Measurements from ENCODE around the gene TPM1. TPM values are rescaled to one million over a fixed set of nuclear protein-coding genes. Genes with fewer than 3 reads are reported as not detected.

TPM1 gene
- total and polyA plus RNA-seq, 9 of the 15 experiments (the other 6 are each of a cell fraction or from before 2014, with no cell fraction given), result 8.1 to 53.9 (median 43.1) TPM

DNA sequence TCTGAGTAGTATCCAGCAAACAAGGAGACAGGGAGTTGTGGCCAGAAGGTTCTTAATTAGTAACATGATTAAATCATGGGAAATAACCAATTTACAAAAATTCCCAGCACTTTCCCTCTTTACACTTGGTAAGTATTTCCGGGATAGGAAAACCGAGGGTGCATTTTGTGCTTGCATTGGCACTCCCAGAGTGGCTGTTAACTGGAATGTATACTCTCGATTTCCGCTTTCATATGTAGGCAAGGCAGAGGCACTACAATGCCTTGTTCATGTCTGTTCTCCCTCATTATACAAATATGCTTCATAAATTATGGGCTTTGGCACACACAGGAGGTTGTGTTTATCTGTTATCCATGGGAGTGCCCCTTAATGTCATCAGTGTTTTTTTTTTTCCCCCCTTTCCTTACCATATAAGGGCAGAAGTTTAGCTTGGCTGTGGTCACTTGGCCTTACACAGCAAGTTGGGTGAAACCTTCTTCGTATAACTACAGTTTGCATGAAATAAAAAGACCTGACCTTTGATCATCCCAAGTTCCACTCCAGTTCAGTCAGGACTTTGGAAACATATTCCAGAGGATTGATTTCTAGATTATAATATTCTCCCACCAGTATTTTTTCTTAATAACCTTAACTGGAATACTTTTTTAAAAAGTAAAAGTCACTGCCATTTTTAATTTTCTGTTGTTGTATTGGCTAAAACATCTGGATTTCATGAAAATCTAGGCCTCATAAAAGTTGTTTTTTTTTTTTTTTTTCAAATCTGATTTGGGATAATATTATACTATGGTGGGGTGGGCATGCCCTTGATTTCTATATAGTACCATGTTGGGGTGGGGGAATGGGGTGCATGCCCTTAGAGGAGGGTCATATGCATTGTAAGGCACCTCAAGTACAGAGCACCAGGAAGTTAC lies 8.9 kb downstream of the TPM1 start (continued):
- TF ChIP-seq, protein P1, sequence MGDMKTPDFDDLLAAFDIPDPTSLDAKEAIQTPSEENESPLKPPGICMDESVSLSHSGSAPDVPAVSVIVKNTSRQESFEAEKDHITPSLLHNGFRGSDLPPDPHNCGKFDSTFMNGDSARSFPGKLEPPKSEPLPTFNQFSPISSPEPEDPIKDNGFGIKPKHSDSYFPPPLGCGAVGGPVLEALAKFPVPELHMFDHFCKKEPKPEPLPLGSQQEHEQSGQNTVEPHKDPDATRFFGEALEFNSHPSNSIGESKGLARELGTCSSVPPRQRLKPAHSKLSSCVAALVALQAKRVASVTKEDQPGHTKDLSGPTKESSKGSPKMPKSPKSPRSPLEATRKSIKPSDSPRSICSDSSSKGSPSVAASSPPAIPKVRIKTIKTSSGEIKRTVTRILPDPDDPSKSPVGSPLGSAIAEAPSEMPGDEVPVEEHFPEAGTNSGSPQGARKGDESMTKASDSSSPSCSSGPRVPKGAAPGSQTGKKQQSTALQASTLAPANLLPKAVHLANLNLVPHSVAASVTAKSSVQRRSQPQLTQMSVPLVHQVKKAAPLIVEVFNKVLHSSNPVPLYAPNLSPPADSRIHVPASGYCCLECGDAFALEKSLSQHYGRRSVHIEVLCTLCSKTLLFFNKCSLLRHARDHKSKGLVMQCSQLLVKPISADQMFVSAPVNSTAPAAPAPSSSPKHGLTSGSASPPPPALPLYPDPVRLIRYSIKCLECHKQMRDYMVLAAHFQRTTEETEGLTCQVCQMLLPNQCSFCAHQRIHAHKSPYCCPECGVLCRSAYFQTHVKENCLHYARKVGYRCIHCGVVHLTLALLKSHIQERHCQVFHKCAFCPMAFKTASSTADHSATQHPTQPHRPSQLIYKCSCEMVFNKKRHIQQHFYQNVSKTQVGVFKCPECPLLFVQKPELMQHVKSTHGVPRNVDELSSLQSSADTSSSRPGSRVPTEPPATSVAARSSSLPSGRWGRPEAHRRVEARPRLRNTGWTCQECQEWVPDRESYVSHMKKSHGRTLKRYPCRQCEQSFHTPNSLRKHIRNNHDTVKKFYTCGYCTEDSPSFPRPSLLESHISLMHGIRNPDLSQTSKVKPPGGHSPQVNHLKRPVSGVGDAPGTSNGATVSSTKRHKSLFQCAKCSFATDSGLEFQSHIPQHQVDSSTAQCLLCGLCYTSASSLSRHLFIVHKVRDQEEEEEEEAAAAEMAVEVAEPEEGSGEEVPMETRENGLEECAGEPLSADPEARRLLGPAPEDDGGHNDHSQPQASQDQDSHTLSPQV (IDR thresholded peaks at IDR 0.05), result 0 out of 2 replicates have a peak, but pooled peaks have one; percentile 59
- TF ChIP-seq NCOA2 (IDR thresholded peaks at IDR 0.05; ENCODE audit: partially characterized antibody in 2 of 2) (no peak), POLR3G (IDR thresholded peaks at IDR 0.05; ENCODE audit: extremely low read depth, insufficient read length, insufficient replicate concordance) (no peak), TRIM28 (IDR thresholded peaks at IDR 0.05) (no peak), ZNF76 (CRISPR knock-in tag; IDR thresholded peaks at IDR 0.05; ENCODE audit: borderline replicate concordance) (no peak), ZNF324 (CRISPR knock-in tag; IDR thresholded peaks at IDR 0.05) (no peak), ZNF274 (IDR thresholded peaks at IDR 0.05; ENCODE audit: borderline replicate concordance, low read depth, low read length) (no peak), DMBX1 (CRISPR knock-in tag; IDR thresholded peaks at IDR 0.05; ENCODE audit: borderline replicate concordance) (no peak; the same call in 1 of the 2 replicates), RFX5 (IDR thresholded peaks at IDR 0.05; ENCODE audit: low read depth, low read length) (no peak), HCFC1 (IDR thresholded peaks at IDR 0.05; ENCODE audit: low read depth, low read length) (no peak), ZNF224 (CRISPR knock-in tag; IDR thresholded peaks at IDR 0.05) (no peak), ZNF589 (CRISPR knock-in tag; IDR thresholded peaks at IDR 0.05; ENCODE audit: low read depth) (peak; percentile 87), BHLHE40 (IDR thresholded peaks at IDR 0.05; ENCODE audit: low read length) (peak; percentile 47; the same call in 1 of the 2 replicates), FOSL1 (tag; conservative IDR thresholded peaks at IDR 0.05) (peak; percentile 51), TAL1 (IDR thresholded peaks at IDR 0.05) (peak; percentile 38; the same call in 1 of the 2 replicates), RBM14 (IDR thresholded peaks at IDR 0.05; ENCODE audit: borderline replicate concordance, insufficient read depth, low read depth, low read length) (no peak), E2F3 (CRISPR knock-in tag; IDR thresholded peaks at IDR 0.05) (no peak), ZNF507 (tag; conservative IDR thresholded peaks at IDR 0.05) (no peak)
- TF ChIP-seq, protein P2, sequence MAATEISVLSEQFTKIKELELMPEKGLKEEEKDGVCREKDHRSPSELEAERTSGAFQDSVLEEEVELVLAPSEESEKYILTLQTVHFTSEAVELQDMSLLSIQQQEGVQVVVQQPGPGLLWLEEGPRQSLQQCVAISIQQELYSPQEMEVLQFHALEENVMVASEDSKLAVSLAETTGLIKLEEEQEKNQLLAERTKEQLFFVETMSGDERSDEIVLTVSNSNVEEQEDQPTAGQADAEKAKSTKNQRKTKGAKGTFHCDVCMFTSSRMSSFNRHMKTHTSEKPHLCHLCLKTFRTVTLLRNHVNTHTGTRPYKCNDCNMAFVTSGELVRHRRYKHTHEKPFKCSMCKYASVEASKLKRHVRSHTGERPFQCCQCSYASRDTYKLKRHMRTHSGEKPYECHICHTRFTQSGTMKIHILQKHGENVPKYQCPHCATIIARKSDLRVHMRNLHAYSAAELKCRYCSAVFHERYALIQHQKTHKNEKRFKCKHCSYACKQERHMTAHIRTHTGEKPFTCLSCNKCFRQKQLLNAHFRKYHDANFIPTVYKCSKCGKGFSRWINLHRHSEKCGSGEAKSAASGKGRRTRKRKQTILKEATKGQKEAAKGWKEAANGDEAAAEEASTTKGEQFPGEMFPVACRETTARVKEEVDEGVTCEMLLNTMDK (IDR thresholded peaks at IDR 0.05; ENCODE audit: borderline replicate concordance, insufficient read depth, low read depth, low read length, poor library complexity, severe bottlenecking), result no peak
- TF ChIP-seq, protein P3, sequence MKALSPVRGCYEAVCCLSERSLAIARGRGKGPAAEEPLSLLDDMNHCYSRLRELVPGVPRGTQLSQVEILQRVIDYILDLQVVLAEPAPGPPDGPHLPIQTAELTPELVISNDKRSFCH (CRISPR knock-in tag; IDR thresholded peaks at IDR 0.05), result no peak
- TF ChIP-seq, protein P3 (tag; IDR thresholded peaks at IDR 0.05), result 0 out of 2 replicates have a peak, but pooled peaks have one; percentile 40
